DMS114 treated with DMSO at 0.1 percent for 48 hours (cell line): ENCODE data around the gene CPED1.
"Not testable (repeated sequence)": the region's sequence is repeated elsewhere in the genome, so short reads cannot be mapped to it uniquely, and the experiment has no call there.

Experiments used
- DNase-seq: peaks from one replicate; lab custom pipeline; 2025; ENCODE audit not compliant: unreplicated experiment; lab: John Stamatoyannopoulos, UW

CPED1 gene

GRCh38 chr7:121083790-121084251 is 95.3 kb downstream of the CPED1 start:
- no peak for DNase-seq

GRCh38 chr7:121084256-121084655 is 95.7 kb downstream of the CPED1 start:
- no peak for DNase-seq

- no peak for DNase-seq
Measured at GRCh38 chr7:121084748-121085336, 96.3 kb downstream of the CPED1 start.

GRCh38 chr7:121085922-121086321 is 97.4 kb downstream of the CPED1 start:
- no peak for DNase-seq

DNA sequence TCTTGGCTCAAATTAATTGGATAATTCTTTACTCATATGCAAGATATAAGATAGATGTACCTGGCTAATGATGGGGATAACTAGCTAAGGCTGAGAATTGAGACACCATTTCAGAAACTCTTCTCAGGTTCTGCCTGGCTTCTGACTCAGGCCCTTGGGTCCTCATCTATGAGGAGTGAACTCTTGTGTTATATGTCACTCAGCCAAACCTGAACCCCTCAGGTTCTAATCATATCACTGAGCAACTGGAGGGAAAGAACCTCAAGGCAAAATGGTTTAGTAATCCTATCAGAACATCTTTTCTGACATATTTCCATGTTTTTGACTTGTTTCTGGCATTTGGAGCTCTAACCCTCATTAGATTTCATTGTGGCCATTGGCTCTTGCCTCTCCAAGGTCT is 100.4 kb downstream of the CPED1 start:
- DNase-seq, result no peak

DNA sequence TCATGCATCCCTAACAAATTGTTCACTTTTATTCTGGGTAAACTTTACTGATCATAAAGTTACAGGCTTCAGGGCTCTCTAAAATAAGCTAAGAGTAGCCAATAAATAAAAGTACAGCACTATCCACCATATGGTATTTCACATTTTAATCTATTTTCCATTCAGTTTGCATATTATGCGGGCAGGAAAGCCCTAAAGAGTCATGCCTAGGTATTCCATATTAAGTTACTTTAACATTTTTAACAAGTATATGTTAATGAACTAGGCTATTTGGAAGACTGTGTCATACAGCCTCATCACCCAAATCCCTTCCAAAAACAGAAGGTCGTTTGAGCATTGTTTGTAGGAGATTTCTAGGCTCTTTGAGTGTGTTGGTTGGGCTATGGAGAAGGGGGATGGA is 106.3 kb downstream of the CPED1 start:
- DNase-seq, result no peak

- DNase-seq, result no peak
Measured at GRCh38 chr7:121097577-121097976, 109.1 kb downstream of the CPED1 start.

DNA sequence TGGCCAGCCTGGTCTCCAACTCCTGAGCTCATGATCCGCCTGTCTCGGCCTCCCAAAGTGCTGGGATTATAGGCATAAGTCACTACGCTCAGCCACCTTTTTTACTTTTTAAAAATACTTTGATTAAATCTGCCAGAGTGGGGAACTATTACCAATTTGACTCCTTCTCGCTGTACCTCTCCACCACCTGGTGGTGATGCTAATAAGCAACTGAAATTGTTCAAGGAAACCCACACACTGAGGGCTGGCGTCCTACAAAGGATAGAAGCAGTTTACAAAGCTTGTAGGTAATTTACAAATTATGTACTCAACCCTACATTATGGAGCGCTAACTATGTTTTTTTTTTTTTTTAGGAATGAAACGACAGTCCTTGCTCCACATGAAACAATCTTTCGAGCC is 111.1 kb downstream of the CPED1 start:
- no peak for DNase-seq

- DNase-seq, result no peak
Measured at GRCh38 chr7:121101083-121101482, 112.6 kb downstream of the CPED1 start.

DNA sequence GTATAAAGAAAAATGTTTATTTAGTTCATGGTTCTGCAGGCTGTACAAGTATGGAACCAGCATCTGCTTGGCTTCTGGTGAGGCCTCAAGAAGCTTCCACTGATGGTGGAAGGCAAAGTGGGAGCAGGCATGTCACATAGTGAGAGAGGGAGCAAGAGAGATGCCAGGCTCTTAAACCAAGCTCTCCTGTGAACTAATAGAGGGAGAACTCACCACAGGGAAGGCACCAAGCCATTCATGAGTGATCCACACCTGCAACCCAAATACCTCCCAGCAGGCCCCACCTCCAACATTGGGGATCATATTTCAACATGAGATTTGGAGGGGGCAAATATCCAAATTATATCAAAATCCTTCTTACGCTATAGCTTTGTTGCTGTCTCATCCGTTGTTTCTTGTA is 113.1 kb downstream of the CPED1 start:
- DNase-seq, result no peak

- no peak for DNase-seq
Measured at GRCh38 chr7:121102619-121103018, 114.1 kb downstream of the CPED1 start.

DNA sequence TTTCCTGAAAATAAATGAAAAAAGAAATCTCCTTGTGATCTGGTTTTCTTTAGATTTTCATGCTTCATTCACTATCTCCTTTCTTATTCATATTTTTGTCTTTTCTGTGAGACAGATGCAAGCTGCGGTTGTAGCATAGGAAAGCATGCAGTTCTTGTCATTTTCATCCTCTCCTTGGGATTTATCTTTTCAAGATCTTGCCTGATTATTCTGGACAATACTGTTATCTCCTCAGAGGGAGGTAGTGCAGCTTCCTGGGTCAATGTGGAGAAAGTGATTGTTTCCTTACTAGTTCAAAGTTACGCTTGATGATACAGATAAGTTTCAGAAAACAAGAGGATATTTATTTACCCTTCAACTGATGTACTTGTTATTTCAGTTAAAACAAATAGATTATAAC is 114.6 kb downstream of the CPED1 start:
- no peak for DNase-seq

- no peak for DNase-seq
Measured at GRCh38 chr7:121103579-121103978, 115.1 kb downstream of the CPED1 start.

GRCh38 chr7:121105262-121105661 is 116.8 kb downstream of the CPED1 start:
- DNase-seq, result no peak

DNA sequence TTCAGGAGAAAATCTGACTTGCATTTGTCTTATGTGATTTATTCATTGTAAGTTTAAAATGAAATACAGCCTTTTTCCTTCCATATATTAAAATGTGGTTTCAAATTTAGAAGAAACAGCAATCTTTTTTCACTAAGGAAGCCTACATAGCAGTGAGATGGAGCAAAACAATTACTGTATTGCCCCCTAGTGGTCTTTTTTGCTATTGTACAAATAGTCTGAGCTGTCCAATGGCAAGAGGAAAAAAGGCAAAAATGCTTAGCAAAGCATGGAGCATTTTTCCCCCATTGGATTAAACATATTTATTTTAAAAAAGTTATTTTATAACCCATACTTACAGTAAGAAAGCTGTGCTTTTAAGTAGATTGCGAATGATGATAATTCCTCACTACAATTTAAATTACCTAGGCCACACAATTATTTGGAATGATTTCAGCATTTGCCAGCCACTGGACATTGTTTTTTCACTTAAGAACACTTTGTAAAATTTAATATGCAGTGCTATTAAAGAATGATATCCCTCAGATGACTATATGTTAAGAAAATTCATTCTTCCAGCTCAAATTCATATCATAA is 119.5 kb downstream of the CPED1 start:
- peak; percentile 61 for DNase-seq

GRCh38 chr7:121109145-121109544 is 120.6 kb downstream of the CPED1 start:
- no peak for DNase-seq

DNA sequence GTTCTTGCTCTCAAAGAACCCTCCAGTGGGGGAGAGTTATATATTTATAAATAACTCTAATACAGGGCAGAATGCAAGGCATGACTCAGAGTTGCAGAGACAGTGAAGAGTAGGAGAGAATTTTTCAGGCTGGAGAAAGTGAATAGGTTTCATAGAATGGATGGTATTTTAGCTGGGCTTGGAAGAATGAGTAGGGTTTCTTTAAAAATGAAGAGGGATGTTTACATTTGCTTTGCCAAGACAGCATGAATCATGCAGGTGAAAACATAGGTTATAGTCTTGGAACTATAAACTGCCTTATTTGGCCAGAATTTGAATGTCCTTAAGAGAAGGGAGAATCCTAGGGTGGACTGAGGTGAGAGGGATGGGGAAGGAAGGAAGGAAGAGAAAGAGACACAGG is 124.8 kb downstream of the CPED1 start:
- no peak for DNase-seq

- no peak for DNase-seq
Measured at GRCh38 chr7:121116396-121116795, 127.9 kb downstream of the CPED1 start.

DNA sequence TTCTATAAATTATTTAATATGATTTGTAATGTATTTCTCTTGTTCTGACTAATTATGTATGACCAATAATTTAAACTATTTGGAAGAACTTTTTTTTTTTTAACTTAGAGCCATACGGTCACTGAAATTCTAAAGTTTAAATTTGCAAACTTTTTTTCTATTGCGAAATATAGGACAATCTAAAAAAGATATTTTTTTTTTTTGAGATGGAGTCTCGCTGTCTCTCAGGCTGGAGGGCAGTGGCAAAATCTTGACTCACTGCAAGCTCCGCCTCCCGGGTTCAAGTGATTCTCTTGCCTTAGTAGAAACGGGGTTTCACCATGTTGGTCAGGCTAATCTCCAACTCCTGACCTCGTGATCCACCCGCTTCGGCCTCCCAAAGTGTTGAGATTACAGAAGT is 130.5 kb downstream of the CPED1 start:
- DNase-seq, result no peak

DNA sequence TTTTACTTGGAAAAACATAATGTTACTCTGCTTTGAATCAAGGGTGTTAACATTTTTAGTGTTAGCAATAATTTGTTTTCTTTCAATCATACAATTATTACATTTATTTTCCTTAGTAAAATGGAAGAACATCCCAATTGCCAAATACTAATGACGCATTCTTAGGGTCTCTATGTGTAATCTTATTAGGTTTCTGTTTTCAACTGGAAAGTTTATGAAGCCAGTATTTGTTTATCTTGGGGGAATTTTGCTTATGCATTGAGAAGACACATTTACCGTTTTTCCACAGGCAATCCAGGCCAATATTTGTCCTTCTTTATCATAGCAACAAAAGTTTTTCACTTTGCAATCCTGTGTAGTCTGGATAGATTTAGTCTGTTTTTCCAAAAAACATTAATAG is 134.5 kb downstream of the CPED1 start:
- DNase-seq, result no peak

DNA sequence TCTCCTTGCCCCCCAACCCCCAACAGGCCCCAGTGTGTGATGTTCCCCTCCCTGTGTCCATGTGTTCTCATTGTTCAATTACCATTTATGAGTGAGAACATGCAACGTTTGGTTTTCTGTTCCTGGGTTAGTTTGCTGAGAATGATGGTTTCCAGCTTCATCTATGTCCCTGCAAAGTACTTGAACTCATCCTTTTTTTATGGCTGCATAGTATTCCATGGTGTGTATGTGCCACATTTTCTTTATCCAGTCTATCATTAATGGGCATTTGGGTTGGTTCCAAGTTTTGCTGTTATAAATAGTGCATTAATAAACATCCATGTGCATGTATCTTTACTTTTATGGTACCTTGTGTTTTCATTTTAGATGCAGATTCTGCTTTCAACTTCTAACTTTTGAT is 136.9 kb downstream of the CPED1 start:
- DNase-seq, result not testable (repeated sequence)

GRCh38 chr7:121126201-121126600 is 137.7 kb downstream of the CPED1 start:
- DNase-seq, result no peak
